ENCODE measurements around the gene ECE1.
"Not testable (repeated sequence)": the region's sequence is repeated elsewhere in the genome, so short reads cannot be mapped to it uniquely, and the experiment has no call there.

GRCh38 chr1:21285386-21285785, 4.9 kb downstream of the ECE1 start:
- TF ChIP-seq CTCF (IDR thresholded peaks at IDR 0.05; ENCODE audit: insufficient read depth, low read length, poor library complexity, severe bottlenecking); EZH2phosphoT487 (conservative IDR thresholded peaks at IDR 0.05; ENCODE audit: low read length): not testable (repeated sequence)

Data from SU-DHL-6 (cell line).